ENCODE measurements around the gene TMEM272.

GRCh38 chr13:51807041-51807440, 37.9 kb downstream of the TMEM272 start:
- TF ChIP-seq EP300 (IDR thresholded peaks at IDR 0.05) (no peak), POLR2A (IDR thresholded peaks at IDR 0.05; ENCODE audit: low read depth) (no peak), CTCF (IDR thresholded peaks at IDR 0.05) (no peak), POLR2AphosphoS5 (IDR thresholded peaks at IDR 0.05) (no peak)

Measured in esophagus muscularis mucosa (tissue), 4 donors.